Mesenchymal stem cell (in vitro differentiated cells and primary cell): ENCODE data around the gene UGT1A7. TPM values are rescaled to one million over a fixed set of nuclear protein-coding genes. Genes with fewer than 3 reads are reported as not detected.
"Not testable (repeated sequence)": the region's sequence is repeated elsewhere in the genome, so short reads cannot be mapped to it uniquely, and the experiment has no call there.

Experiments used
- DNase-seq: peaks from one replicate; pipeline ENCODE4 v3.0.0-alpha.2; 2013
- H2AFZ ChIP-seq: one replicate; pipeline ENCODE4 v1.6.1; 2013; ENCODE audit warnings: low read depth, mild to moderate bottlenecking, control low read depth, inconsistent platforms, low read length, moderate library complexity
- H2AK5ac ChIP-seq: 2 replicates; pipeline ENCODE4 v1.6.1; 2013; ENCODE audit warnings: low read length, moderate library complexity, mild to moderate bottlenecking, inconsistent platforms; ENCODE audit not compliant: severe bottlenecking
- H2BK120ac ChIP-seq: one replicate; pipeline ENCODE4 v1.6.1; 2013; ENCODE audit warnings: low read depth, mild to moderate bottlenecking, inconsistent platforms, low read length, moderate library complexity
- H2BK12ac ChIP-seq, 2 experiments: one replicate each; pipeline ENCODE4 v1.6.1; 2013; ENCODE audit warnings: inconsistent platforms in 2 of 2, low read length in 2 of 2, mild to moderate bottlenecking in 2 of 2, moderate library complexity in 2 of 2, control low read depth in 1 of 2
- H2BK15ac ChIP-seq: one replicate; pipeline ENCODE4 v1.6.1; 2013; ENCODE audit warnings: mild to moderate bottlenecking, low read depth, inconsistent platforms; ENCODE audit not compliant: poor library complexity, severe bottlenecking
- H2BK5ac ChIP-seq: 2 replicates; pipeline ENCODE4 v1.6.1; 2013; ENCODE audit warnings: low read depth, mild to moderate bottlenecking, low read length, control low read depth, inconsistent platforms; ENCODE audit not compliant: poor library complexity, severe bottlenecking
- H3K14ac ChIP-seq, 2 experiments: one replicate each; pipeline ENCODE4 v1.6.1; 2013; ENCODE audit warnings: inconsistent platforms in 2 of 2, low read length in 2 of 2, control low read depth in 1 of 2, mild to moderate bottlenecking in 1 of 2, moderate library complexity in 1 of 2
- H3K18ac ChIP-seq, 2 experiments: one replicate each; pipeline ENCODE4 v1.6.1; 2013; ENCODE audit warnings: inconsistent platforms in 2 of 2, low read length in 2 of 2, control low read depth in 1 of 2, low read depth in 1 of 2, mild to moderate bottlenecking in 1 of 2
- H3K23ac ChIP-seq, 2 experiments: one replicate each; pipeline ENCODE4 v1.6.1; 2013; ENCODE audit warnings: inconsistent platforms in 2 of 2, low read length in 2 of 2, mild to moderate bottlenecking in 2 of 2, moderate library complexity in 2 of 2, control low read depth in 1 of 2
- H3K27ac ChIP-seq: 2 replicates; pipeline ENCODE4 v1.5.1; 2013; ENCODE audit warnings: mild to moderate bottlenecking, moderate library complexity, low read length, control low read depth, inconsistent platforms; ENCODE audit not compliant: poor library complexity, severe bottlenecking
- H3K27me3 ChIP-seq, 2 experiments: 2 replicates each; pipeline versions ENCODE4 v1.6.1 to v1.7.0; 2013; ENCODE audit warnings: low read length in 2 of 2, mild to moderate bottlenecking in 2 of 2, moderate library complexity in 2 of 2, control low read depth in 1 of 2, inconsistent platforms in 1 of 2; ENCODE audit not compliant: control insufficient read depth in 1 of 2, insufficient read depth in 1 of 2
- H3K36me3 ChIP-seq, 2 experiments: 2 replicates each; pipeline versions ENCODE4 v1.6.1 to v1.7.0; 2013; ENCODE audit warnings: low read length in 2 of 2, control low read depth in 1 of 2, inconsistent platforms in 1 of 2, low read depth in 1 of 2, mild to moderate bottlenecking in 1 of 2; ENCODE audit not compliant: insufficient read depth in 2 of 2, control insufficient read depth in 1 of 2
- H3K4ac ChIP-seq, 2 experiments: one replicate each; pipeline ENCODE4 v1.6.1; 2013; ENCODE audit warnings: inconsistent platforms in 2 of 2, low read length in 2 of 2, mild to moderate bottlenecking in 2 of 2, moderate library complexity in 2 of 2, control low read depth in 1 of 2, low read depth in 1 of 2
- H3K4me1 ChIP-seq: 2 replicates; pipeline ENCODE4 v1.6.1; 2013; ENCODE audit warnings: low read depth, low read length, control low read depth; ENCODE audit not compliant: control insufficient read depth, insufficient read depth
- H3K4me2 ChIP-seq: 2 replicates; pipeline ENCODE4 v1.6.1; 2013; ENCODE audit warnings: low read length, mild to moderate bottlenecking, inconsistent platforms; ENCODE audit not compliant: poor library complexity, severe bottlenecking
- H3K4me3 ChIP-seq, 2 experiments: 2 replicates each; pipeline versions ENCODE4 v1.5.1 to v1.7.0; 2013; ENCODE audit warnings: low read length in 2 of 2, mild to moderate bottlenecking in 2 of 2, control low read depth in 1 of 2, low read depth in 1 of 2; ENCODE audit not compliant: insufficient read depth in 1 of 2
- H3K79me1 ChIP-seq: replicated peaks from 2 replicates; pipeline ENCODE4 v1.6.1; 2013; ENCODE audit warnings: mild to moderate bottlenecking, control low read depth, low read length, inconsistent platforms; ENCODE audit not compliant: poor library complexity, severe bottlenecking
- H3K9ac ChIP-seq: 2 replicates; pipeline ENCODE4 v1.7.0; 2013; ENCODE audit warnings: mild to moderate bottlenecking, low read length, moderate library complexity
- H3K9me3 ChIP-seq: 2 replicates; pipeline ENCODE4 v1.7.0; 2013; ENCODE audit warnings: mild to moderate bottlenecking, low read length; ENCODE audit not compliant: control insufficient read depth
- H4K8ac ChIP-seq: one replicate; pipeline ENCODE4 v1.6.1; 2013; ENCODE audit warnings: inconsistent platforms, mild to moderate bottlenecking, low read length, moderate library complexity
- H4K91ac ChIP-seq: one replicate; pipeline ENCODE4 v1.6.1; 2013; ENCODE audit warnings: mild to moderate bottlenecking, low read length, inconsistent platforms
- WGBS: methylation state at CpG from one replicate; pipeline ENCODE4 v1.1.7; 2013; ENCODE audit warnings: mixed read lengths; 5-methylcytosine and 5-hydroxymethylcytosine counted together
- polyA plus RNA-seq, 2 experiments: library from polyadenylated mRNA; stranded (reverse); fragments of 200-250 nt; gene quantifications; one replicate each; pipeline ENCODE4 v1.2.3, GENCODE V29; 2013

The UGT1A7 gene
- 0.01 TPM for polyA plus RNA-seq (2013, experiment 1 of 2)
- polyA plus RNA-seq (2013, experiment 2 of 2): not detected

DNA sequence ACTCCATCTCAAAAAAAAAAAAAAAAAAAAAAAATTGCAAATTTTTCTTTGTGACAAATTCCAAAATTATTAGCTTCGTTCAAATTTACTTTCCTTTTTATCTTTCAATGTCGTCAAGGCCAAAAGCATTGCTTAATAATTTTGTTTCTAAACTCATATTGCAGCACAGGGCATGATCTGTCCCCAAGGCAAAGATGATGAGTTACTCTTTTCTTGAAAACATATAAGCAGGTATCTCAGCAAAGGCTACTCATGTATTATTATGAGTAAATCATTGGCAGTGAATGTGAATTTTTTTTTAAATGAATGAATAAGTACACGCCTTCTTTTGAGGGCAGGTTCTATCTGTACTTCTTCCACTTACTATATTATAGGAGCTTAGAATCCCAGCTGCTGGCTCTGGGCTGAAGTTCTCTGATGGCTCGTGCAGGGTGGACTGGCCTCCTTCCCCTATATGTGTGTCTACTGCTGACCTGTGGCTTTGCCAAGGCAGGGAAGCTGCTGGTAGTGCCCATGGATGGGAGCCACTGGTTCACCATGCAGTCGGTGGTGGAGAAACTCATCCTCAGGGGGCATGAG lies at the start of gene UGT1A7:
UGT1A7 (plus strand) TSS at position 381 of the 579 bp plus-strand sequence; CDS start at position 418, 37 bp downstream.
- Histone ChIP-seq H3K18ac (no peak within 1 kb of the TSS), H2AK5ac (no peak within 1 kb of the TSS), H2AFZ (no peak within 1 kb of the TSS), H3K9ac (no peak within 1 kb of the TSS), H4K91ac (no peak within 1 kb of the TSS), H3K4me1 (no peaks in the 10 kb centered on the region), H3K4me3 (no peak within 1 kb of the TSS), H3K27me3 (peaks cover 0 to 3% of the 10 kb centered on the region in 2 experiments), H3K36me3 (no peaks in the 10 kb centered on the region), H4K8ac (no peak within 1 kb of the TSS), H2BK12ac (no peak within 1 kb of the TSS), H2BK120ac (no peak within 1 kb of the TSS), H3K9me3 (no peaks in the 10 kb centered on the region), H3K4ac (no peak within 1 kb of the TSS), H3K79me1 (no peaks in the 10 kb centered on the region), H2BK15ac (no peak within 1 kb of the TSS), H2BK5ac (no peak within 1 kb of the TSS), H3K27ac (no peak within 1 kb of the TSS), H3K23ac (no peak within 1 kb of the TSS), H3K14ac (no peak within 1 kb of the TSS), H3K4me2 (no peak within 1 kb of the TSS)
- DNase-seq: no peak
- 64% methylated on average over 4 of the region's 5 CpGs for WGBS

DNA sequence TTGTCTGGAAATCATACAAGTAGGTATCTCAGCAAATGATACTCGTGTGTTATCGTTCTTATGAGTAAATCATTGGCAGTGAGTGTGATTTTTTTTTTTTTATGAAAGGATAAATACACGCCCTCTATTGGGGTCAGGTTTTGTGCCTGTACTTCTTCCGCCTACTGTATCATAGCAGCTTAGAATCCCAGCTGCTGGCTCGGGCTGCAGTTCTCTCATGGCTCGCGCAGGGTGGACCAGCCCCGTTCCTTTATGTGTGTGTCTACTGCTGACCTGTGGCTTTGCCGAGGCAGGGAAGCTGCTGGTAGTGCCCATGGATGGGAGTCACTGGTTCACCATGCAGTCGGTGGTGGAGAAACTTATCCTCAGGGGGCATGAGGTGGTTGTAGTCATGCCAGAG lies 45.4 kb upstream of the UGT1A7 start, which contains the start of gene UGT1A10:
UGT1A10 (plus strand) TSS at position 143 of the 400 bp plus-strand sequence; CDS start at position 218, 75 bp downstream.
- not testable (repeated sequence) for H3K36me3 ChIP-seq, H2BK120ac ChIP-seq, H2AK5ac ChIP-seq, H3K27me3 ChIP-seq, H2BK5ac ChIP-seq, H3K4me3 ChIP-seq, H3K79me1 ChIP-seq, H2BK15ac ChIP-seq, H3K4me2 ChIP-seq, H2AFZ ChIP-seq, H3K4me1 ChIP-seq, H4K8ac ChIP-seq, H3K4ac ChIP-seq, H4K91ac ChIP-seq, H3K18ac ChIP-seq, DNase-seq, H3K9ac ChIP-seq, H3K23ac ChIP-seq, H2BK12ac ChIP-seq, H3K9me3 ChIP-seq, H3K27ac ChIP-seq, H3K14ac ChIP-seq
- WGBS: 91% methylated on average over 10 of the region's 10 CpGs

DNA sequence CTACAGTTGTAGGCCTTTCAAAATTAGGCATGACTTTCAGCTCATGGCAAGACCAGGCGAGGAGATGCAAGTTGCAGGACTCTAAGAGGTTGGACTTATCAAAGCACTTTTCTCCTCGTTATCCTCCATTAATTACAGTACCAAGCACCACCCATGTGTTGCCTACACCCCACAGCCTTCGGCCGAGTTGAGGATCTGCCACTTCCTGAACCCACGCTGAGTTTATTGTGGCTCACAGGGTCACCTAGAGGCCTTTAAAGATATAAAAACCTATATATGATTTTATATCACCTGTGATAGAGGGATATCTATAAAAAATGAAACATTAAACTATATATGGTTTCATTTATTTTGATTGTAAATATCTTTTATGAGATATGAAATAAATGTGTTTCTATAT lies 42.9 kb upstream of the UGT1A7 start:
- Histone ChIP-seq H3K4me1 (no peaks in the 10 kb centered on the region), H3K27ac (no peak overlapping the region), H4K91ac (no peak overlapping the region), H2BK12ac (no peak overlapping the region), H3K9me3 (no peaks in the 10 kb centered on the region), H3K36me3 (no peaks in the 10 kb centered on the region), H3K14ac (no peak overlapping the region), H3K4ac (no peak overlapping the region), H3K4me3 (no peak overlapping the region), H2BK120ac (no peak overlapping the region), H3K18ac (no peak overlapping the region), H2BK15ac (no peak overlapping the region), H3K23ac (no peak overlapping the region), H2BK5ac (no peak overlapping the region), H4K8ac (no peak overlapping the region), H3K4me2 (no peak overlapping the region), H3K27me3 (peaks cover 0 to 15% of the 10 kb centered on the region in 2 experiments), H3K79me1 (no peaks in the 10 kb centered on the region), H2AFZ (no peak overlapping the region), H3K9ac (no peak overlapping the region), H2AK5ac (no peak overlapping the region)
- 66% methylated on average over 4 of the region's 5 CpGs for WGBS
- no peak for DNase-seq

DNA sequence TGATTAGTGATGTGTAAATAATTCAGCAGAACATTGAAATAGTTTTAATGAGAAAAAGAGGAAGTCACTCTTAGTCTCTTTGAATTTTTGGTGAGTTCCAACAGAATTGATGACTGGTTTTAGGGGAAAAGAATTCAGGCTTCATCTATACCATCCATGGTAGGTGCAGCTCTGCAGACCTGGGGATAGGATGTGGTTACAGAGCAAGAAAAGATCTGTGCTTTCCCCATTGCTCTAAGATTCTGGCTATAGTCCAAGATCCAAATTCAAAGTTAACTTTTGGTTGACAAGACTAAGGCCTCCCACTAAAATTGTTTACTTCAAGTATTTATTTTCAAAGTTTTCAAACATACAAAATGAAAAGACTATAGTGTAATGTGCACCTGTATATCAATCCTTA lies 41.8 kb upstream of the UGT1A7 start:
- H3K23ac ChIP-seq: no peak overlapping the region
- no peak overlapping the region for H3K18ac ChIP-seq
- H3K4me2 ChIP-seq: no peak overlapping the region
- H4K91ac ChIP-seq: no peak overlapping the region
- peaks cover 3% of the 10 kb centered on the region for H3K9me3 ChIP-seq
- H3K4me1 ChIP-seq: no peaks in the 10 kb centered on the region
- no peak overlapping the region for H2BK12ac ChIP-seq
- H3K14ac ChIP-seq: no peak overlapping the region
- no peak overlapping the region for H2BK15ac ChIP-seq
- no peak overlapping the region for H2AK5ac ChIP-seq
- no peak overlapping the region for H3K27ac ChIP-seq
- H3K36me3 ChIP-seq: no peaks in the 10 kb centered on the region
- H3K9ac ChIP-seq: no peak overlapping the region
- DNase-seq: no peak
- no peak overlapping the region for H2BK5ac ChIP-seq
- peaks cover 0 to 15% of the 10 kb centered on the region in 2 experiments for H3K27me3 ChIP-seq
- no peak overlapping the region for H3K4ac ChIP-seq
- H3K4me3 ChIP-seq: no peak overlapping the region
- no peaks in the 10 kb centered on the region for H3K79me1 ChIP-seq
- no peak overlapping the region for H4K8ac ChIP-seq
- H2AFZ ChIP-seq: no peak overlapping the region
- H2BK120ac ChIP-seq: no peak overlapping the region
